Pons (tissue), 1 donor: ENCODE data around the gene EXOC6B.

ENCODE experiments used
- DNase-seq: peaks from one replicate; pipeline ENCODE4 v3.0.0-alpha.2; 2016; ENCODE audit warnings: low spot score

Gene EXOC6B

DNA sequence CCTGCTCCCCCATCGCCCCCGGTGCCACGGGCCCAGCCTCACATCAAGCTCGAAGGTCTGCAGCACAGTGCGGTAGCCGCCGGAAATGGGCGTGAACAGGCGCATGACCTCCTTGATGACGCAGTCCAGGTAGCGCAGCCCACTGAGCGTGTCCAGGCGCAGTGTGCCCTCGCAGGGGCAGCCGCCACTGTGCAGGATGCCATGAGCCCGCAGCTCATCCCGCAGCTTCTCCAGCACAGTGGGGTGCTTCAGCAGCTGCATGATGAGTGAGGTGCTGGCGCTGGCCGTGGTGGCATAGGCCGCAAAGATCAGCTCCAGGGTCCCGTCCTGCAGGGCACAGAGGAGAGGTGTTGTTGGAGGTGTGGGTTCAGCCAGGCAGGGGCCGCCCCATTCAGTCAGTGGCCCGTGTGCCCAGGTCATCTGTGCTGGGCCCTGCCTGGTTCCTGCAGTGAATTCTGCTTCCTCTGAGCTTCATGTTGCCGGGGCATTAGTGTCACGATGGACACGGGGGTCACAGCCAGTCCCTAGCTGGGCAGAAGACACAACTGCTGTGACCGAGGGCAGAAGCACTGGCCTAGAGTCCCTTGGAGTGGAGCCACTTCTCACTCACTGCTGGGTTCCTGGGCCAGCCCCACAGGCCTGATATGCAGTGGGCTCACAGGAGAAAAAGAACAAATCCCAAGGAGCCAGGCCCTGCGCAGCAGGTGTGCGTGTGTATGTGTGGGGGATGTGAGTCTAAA is 692.7 kb downstream of the EXOC6B start:
- DNase-seq: no peak

DNA sequence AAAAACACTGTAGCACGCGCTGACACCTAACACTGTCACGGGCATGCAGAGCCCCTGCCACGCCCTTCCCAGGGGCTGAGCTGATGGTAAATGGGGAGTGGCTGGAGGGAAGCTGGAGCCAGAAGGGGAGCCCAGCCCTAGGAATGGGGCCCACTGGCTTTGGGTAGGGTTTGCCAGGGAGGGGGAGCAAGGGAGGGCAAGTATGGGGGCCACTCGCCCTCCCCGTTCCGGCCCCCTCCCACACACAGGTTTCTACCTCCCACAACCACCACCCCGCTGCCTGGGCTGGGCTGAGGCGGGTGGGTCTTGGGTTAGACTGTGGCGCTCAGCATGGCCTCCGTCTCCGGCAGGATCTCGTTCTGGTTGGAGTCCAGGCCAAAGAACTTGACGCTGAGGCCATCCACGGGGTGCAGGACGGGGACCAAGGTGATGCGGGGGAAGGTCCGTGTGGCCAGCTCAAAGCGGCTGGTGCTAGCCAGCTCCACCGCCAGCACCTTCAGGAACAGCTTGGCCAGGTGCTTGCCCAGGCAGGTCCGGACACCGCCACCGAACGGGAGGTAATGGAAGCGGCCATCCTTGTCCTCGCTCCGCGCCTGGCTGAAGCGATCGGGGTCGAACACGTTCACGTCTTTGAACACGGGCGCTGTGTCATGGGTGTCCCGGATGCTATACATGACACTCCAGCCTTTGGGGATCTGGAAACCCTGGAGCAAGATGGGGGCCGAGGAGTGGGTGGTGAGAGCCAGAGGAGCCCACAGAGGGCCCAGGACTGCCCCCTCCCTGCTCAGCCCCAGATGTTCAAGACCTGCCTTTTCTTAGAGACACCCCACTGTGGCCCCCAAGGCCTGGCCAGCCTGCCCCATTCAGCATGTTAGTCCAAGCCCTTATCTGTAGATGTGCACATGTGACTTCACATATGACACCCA is 693.7 kb downstream of the EXOC6B start:
- DNase-seq: no peak

DNA sequence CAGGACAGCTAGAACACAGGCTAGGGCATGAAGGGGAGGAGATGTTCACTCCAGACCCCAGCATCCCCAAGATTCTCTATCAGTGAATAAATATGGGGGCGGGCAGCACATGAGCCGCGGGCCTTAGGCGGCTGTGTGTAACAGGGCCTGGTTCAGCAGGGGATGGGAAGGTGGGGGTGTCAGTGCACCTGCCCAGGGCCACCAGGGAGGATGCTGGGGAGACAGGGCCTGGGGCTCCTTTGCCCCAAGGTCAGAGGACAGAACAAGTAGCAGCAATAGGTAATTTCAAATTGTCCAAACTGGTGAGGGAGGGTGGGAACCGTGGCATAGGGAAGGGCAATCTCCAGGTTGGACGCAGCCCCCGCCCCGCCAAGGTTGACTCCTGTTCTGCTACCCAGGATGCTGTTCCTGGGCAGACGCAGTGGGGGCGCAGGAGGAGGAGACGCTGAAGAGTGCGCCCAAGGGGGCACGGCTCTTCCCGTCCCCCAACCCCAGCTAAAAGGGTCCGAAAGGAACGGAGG is 694.4 kb downstream of the EXOC6B start:
- no peak for DNase-seq

DNA sequence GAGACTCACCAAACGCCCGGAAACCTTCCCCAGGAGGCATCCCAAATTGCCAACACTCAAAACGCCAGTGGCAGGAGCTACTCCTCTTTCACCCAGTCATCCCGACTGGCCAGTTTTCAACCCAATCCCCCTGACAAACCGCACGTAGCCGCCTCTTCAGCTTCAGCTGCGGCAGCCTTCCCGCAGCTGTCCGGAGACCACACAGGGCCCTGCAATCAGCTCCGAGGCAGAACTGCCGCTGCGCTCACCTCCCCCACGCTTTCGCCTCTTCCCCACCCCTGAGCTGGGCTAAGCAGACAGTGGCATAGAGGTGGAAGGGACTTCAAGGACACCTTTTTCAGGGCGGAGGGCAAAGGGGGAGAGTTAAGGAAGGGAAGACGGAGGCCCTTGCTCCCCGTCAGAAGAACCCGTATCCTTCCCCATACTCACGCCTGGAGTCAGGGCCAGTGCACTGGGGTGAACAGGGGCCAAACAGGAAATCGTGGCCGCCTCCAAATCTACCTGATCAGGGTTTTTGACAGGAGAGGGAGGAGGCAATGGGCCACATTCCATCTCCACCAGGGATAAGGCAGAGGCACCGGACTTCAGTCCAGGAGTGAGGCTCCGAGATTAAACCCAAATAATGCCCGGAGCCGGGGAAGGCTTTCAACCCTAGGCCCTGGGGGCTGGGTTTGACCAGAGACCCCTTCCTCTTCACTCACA is 695.0 kb downstream of the EXOC6B start:
- DNase-seq: no peak

DNA sequence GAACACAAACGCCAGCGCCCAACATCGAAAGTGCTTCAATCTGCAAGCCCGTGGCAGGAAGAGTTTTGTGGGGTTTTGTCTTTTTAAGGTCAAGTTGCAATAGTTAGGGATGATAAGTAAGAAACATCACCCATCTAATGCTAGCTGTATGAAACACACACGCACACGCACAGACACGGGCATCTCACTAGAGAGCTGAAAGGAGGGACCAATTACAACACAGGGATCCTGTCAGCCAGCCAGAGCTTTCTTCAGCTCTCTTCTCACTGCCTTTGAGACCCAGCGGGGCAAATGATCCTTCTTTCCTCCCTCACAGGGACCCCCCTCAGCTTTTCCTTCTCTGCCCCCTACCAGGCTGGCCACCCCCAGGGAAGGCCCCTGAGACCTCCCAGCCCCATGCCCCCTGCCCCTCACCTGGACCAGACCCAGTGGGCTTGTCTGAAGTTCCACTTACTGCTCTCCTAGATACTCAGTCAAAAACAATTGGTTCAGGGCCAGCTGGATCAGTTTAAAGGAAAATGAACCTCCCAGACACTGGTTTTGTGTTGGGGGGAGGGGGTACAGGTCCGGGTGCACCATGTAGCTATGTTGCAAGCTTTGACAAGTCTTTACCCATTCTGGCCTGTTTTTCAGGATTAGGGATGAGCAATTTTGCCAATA is 696.0 kb downstream of the EXOC6B start:
- no peak for DNase-seq

DNA sequence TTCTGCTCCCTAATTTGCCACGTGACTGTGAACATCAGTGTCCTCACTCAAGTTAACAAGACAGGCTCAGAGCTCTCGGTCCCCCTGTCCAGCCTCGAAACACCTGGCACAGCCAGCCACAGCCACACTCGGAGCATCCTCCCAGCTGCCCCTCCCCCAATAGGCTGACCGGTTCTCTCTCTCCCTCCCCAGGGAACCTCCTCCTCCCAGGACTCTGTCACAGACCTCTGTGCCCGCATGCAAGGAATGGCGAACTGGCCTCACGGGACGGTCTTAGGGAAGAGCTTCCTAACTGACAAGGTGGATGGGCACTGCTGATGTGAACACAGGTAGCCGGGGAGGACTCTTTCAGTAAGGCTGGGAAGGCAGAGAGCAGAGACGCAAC is 697.0 kb downstream of the EXOC6B start:
- no peak for DNase-seq

DNA sequence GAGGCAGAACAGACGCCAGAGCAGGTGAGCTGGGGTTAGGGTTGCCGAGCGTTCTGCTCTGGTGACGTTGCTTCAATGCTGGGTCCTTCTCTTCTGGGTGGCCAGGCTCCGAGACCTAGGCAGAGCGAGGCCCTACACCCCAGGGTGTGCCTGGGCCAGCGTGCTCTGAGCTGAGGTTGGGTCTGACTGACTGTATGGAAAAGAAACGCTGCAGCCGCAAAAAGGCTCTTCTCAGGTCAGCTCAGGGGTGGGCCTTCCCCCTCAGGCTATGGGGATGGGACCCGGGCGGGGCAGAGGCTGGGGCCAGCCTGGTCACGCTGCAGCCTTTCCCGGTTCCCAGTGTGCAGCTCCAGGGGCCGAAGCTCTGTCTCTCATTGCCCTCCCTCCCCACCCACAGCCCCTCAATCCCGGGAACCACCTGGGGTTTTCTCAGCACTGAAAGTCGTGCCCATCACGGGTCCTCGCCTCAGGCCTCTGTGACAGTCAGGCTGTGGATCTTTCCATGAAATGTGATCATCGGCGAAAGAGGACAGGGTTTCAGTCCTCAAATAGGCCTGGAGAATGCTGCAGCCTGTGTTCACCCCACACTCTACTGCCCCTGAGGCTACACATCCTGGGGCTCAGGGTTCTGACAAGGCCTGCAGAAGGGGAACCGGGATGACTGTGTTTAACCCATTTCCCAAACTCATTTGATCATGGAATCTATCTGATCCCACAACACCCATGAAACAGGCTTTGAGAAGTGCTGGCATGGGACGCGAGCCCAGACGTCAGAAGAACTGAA is 697.6 kb downstream of the EXOC6B start:
- no peak for DNase-seq

DNA sequence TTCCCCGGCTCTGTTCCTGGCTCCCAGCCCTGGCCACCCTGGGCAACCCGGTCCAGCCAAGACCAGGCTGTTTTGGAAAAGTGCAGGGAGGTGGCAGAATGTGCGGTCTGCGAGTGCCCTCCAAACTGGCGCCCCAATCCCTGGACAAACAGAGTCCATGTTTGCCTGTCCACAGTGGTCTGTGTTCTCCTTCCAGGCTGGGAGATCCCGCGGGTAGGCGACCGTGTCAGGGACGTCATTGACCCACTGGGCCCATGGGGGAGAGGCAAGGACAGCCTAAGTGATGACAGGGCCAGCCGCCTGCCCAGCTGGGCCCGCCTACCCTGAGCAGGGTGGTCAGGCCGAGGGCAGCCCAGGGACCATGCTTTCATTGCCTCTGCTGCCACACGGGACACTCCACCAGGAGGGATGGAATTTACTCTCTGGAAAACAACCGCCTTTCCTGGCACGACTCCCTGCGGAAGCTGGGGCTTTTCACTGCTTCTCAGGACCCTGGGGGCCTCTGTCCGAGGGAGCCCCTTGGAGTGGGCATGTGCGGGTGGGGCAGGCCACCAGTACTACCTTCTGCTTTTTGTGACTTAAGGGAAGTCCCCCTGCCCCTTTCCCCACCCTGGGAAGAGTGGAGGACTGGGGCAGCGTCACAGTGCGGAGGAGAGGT is 698.3 kb downstream of the EXOC6B start:
- no peak for DNase-seq

DNA sequence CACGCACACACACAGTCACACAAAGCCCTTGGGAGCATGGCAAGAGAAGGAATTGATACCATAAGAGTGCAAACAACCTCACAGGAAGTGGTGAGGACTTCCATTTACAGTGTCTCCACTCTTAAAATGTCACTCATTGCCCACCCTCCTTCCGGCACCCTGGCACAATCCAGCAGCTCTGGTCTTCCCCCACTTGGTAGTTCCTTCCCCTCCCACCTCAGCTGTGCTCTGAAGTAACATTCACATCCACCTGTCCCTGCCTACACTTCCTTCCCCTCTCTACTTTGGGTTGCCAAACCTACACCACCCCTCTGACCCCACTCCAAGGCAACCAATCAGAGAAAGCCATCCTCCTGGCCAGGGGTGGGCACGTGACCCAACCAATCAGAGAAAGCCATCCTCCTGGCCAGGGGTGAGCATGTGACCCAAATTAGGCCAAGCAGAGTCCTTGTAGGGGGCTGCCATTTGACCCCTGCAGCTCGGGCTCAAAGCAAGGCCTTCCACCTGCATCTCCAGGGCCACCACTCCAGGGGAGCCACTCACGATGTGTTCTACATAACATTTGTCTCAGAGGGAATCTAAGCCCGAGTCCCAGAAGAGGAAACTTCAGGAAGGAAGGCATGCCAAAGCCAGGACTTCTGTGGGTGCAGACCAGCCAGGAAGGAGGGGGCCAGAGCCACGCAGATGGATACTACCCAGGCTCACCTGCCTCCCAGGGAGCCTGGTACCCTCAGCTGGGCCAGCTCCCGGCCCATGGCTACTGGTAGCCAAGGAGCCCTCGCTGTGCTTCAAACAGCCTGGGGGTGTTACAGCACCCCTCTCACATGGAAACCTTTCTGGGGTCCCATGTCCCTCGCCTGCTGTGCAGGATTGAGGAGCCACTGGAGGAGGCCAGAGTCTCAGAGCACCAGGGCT is 699.4 kb downstream of the EXOC6B start:
- no peak for DNase-seq
